ENCODE measurements around the gene C19orf44.
"Not testable (repeated sequence)": the region's sequence is repeated elsewhere in the genome, so short reads cannot be mapped to it uniquely, and the experiment has no call there.

Gene C19orf44

DNA sequence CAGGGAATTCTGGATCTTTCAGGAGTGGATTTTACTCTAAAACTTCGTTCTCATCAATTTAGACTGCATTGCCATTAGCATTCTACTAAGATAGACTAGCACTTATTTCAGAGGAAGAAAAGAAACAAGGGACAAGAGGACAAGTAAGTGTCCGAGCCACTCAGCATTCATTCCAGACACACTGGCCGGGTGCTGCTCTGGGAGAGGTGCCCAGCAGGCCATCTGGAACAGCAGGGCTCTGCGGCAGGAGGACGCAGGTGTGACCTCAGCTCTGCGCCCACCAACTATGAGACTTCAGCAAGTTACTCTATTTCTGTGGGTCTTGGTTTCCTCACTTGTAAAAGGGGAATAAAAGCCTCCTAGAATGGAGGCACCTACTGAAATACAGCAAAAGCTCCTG lies 28.6 kb upstream of the C19orf44 start:
- DNase-seq (ENCODE audit: low read depth), result no peak

DNA sequence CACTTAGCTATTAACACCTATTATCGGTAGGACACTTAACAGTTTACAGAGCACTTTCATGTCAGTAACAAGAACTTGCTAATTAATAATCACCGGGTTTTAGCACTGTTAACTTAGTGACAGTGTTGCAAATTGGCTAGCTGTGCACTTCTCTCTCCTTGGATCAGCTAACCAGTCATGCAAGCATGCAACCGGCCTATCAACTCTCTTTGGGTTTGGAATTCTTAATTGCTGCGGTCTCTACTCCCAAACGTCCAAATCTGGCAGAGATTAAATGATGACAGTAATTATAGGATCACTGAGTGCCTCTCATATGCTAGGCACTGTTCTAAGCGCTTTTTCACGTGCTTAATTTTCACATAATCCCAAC lies 25.7 kb upstream of the C19orf44 start:
- DNase-seq (ENCODE audit: low read depth), result no peak

DNA sequence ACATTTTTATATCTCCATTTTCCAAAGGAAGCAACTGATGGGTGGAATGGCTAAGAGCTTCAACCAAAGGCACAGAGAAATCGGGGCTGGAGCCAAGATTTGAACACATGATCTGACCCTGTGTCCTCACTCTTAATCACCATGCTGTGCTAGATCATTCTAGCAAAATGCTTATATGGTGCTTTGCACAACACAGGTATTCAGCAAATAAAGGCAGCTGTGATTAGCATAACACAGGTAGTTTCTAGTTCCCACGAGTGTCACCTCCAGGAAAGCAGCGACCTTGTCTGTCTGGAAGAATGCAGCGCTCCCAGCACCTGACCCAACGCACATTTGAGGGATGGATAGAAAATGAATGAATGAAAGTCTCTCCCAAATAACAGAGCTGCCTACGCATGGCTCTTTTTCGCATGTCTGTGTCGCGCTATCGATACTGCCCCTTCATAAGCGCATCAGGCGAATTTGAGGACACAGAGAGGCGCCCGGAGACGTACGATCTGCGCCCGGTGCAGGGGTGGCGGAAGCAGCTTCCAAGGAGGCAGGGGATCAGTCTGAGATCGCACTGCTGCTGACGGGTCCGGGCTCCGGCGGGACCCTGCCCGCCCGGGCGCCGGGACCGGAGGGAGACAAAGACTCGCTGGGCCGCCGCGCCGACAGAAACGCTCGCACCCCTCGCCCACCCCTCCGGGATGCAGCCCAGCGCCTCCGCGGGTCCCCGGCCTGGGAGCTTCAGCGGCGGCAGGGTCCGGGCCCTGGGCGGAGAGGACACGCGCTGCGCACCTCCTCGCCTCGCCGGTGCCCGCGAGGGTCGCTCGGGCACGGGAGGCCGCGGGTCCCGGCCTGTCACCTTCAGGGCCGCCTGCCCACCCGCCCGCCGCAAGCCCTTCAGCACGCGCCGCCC lies 25.0 kb upstream of the C19orf44 start:
- no peak for DNase-seq (ENCODE audit: low read depth)

DNA sequence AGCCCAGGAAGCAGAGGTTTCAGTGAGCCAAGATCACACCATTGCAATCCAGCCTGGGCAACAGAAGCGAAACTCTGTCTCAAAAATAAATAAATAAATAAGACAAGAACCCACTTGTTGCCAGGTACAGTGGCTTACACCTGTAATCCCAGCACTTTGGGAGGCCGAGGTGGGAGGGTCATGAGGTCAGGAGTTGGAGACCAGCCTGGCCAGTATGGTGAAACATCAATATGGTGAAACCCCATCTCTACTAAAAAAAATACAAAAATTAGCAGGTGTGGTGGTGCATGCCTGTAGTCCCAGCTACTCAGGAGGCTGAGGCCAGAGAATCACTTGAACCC lies 23.7 kb upstream of the C19orf44 start:
- DNase-seq (ENCODE audit: low read depth), result not testable (repeated sequence)

DNA sequence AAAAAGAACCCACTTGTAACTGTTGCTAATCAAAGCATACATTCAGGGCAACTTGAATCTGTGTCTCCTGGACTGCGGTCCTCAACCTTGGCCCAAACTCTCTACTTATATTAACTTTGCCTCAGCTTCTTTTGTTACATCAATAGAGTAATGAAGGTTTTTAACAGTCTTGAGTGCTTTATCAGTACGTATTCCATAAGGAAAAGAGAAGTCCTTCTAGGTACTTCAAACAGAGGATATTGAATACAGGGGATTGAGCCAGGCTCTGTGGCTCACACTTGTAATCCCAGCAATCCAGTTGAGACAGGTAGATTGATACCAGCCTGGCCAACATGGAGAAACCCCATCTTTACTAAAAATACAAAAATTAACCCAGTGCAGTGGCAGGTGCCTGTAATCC lies 23.2 kb upstream of the C19orf44 start:
- no peak for DNase-seq (ENCODE audit: low read depth)

- DNase-seq (ENCODE audit: low read depth), result no peak
These were observed 22.3 kb upstream of the C19orf44 start for GRCh38 chr19:16473875-16474392.

GRCh38 chr19:16476401-16476800 lies 19.8 kb upstream of the C19orf44 start:
- DNase-seq (ENCODE audit: low read depth), result no peak

DNA sequence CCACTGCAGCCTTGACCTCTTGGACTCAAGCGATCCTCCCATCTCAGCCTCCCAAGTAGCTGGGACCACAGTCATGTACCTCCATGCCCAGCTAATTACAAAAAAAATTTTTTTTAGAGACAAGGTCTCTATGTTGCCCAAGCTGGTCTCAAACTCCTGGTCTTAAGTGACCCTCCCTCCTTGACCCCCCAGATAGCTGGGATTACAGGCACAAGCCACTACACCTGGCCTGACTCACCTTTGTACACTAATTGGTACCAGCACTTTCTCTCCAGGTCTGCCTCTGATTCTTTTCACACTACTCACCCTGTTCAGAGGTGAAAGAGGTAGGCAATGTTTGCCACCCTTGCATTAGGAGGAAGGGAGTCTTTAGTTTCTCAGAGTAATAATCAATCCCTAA lies 18.9 kb upstream of the C19orf44 start:
- no peak for DNase-seq (ENCODE audit: low read depth)

- no peak for DNase-seq (ENCODE audit: low read depth)
These were observed 13.4 kb upstream of the C19orf44 start for GRCh38 chr19:16482745-16483144.

GRCh38 chr19:16486476-16486875 lies 9.7 kb upstream of the C19orf44 start:
- not testable (repeated sequence) for DNase-seq (ENCODE audit: low read depth)

DNA sequence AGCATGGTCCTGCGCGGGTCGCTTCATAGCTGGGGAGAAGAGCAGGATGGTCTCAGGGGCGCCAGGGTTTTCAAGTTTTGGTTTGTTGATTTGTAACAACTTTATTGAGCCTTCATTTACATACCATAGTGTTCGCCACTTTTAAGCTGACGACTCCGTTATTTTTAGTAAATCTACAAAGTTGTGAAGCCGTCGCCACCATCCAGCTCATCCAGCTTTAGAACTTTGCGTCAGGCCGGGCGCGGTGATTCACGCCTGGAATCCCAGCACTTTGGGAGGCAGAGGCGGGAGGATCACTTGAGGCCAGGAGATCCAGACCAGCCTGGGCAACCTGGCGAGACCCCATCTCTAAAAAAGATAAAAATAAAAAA lies 404 bp downstream of the C19orf44 start:
- DNase-seq (ENCODE audit: low read depth), result peak; percentile 26

DNA sequence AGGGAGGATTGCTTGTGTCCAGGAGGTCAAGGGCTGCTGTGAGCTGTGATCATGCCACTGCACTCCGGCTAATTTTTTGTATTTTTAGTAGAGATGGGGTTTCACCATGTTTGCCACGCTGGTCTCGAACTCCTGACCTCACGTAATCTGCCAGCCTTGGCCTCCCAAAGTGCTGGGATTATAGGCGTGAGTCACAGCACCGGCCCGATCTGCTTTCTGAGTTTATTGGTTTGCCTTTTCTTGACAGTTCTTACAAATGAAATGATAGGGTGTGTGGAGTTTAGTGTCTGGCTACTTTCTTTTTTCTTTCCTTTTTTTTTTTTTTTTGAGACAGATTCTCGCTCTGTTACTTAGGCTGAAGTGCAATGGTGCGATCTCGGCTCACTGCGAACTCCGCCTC lies 848 bp downstream of the C19orf44 start:
- no peak for DNase-seq (ENCODE audit: low read depth)

DNA sequence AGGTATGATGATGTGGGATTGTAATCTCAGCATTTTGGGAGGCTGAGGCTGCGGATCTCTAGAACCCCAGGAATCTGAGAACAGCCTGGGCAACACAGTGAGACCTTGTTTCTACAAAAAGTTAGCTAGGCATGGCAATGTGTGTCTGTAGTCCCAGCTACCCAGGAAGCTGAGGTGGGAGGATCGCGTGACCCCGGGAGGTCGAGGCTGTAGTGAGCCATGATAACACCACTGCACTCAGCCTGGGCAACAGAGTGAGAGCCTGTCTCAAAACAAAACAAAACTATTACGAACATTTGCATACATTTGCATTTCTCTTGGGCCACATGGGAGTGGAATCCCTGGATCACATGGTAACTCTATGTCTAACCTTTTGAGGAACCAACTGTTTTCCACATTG lies 1.6 kb downstream of the C19orf44 start:
- DNase-seq (ENCODE audit: low read depth), result no peak

DNA sequence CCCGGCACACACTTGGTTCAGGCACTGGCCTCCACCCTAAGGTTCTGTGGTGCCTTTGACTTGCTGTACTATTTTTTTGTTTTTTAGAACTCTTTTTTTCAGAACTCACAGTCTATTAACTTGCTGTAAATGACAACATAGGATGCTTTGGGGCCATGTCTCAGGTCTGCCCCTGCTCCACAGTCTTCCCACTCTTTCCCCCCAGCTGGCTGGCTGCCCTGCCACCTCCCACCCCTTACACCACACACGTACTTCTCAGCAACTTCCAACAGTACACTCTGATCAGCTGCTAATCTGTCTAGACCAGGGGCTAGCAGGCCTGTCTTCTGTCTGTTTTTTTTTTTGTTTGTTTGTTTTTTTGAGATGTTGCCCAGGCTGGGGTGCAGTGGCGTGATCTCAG lies 8.1 kb downstream of the C19orf44 start:
- no peak for DNase-seq (ENCODE audit: low read depth)

DNA sequence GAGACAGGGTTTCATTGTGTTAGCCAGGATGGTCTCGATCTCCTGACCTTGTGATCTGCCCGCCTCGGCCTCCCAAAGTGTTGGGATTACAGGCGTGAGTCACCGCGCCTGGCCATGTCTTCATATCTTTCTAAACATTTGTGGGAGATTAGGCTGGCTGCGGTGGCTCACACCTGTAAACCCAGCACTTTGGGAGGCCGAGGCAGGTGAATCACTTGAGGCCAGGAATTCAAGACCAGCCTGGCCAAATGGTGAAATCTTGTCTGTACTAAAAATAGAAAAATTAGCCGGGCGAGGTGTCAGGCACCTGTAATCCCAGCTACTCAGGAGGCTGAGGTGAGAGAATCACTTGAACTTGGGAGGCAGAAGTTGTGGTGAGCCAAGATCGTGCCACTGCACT lies 10.0 kb downstream of the C19orf44 start:
- not testable (repeated sequence) for DNase-seq (ENCODE audit: low read depth)

DNA sequence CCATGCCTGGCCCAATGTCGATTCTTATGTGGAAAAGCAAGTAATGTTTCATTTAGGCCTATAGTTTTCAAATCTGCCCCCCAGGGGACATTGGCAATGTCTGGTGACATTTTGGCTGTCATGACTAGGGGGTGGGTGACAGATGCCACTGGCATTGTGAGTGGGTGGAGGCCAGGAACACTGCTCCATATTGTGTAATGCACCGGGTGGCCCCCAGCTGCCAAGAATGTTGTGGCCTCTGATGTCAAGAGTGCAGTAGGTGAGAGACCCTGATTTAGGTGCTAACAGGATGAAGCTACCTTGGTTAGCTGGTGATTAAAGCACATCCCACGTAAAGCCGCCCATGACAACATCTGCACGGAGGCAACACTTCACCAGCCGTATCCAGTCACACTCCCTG lies 10.8 kb downstream of the C19orf44 start:
- DNase-seq (ENCODE audit: low read depth), result no peak

DNA sequence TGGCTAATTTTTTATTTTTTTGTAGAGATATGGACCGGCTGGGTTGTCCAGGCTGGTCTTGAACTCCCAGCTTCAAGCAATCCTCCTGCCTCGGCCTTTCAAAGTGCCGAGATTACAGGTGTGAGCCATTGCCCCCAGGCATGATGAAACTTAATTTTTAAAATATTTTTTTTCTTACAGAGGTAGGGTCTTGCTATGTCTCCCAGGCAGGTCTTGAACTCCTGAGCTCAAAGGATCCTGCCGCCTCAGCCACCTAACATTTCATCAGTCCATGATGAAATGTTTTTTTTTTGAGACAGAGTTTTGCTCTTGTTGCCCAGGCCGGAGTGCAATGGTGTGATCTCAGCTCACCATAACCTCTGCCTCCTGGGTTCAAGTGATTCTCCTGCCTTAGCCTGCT lies 12.4 kb downstream of the C19orf44 start:
- DNase-seq (ENCODE audit: low read depth), result no peak

DNA sequence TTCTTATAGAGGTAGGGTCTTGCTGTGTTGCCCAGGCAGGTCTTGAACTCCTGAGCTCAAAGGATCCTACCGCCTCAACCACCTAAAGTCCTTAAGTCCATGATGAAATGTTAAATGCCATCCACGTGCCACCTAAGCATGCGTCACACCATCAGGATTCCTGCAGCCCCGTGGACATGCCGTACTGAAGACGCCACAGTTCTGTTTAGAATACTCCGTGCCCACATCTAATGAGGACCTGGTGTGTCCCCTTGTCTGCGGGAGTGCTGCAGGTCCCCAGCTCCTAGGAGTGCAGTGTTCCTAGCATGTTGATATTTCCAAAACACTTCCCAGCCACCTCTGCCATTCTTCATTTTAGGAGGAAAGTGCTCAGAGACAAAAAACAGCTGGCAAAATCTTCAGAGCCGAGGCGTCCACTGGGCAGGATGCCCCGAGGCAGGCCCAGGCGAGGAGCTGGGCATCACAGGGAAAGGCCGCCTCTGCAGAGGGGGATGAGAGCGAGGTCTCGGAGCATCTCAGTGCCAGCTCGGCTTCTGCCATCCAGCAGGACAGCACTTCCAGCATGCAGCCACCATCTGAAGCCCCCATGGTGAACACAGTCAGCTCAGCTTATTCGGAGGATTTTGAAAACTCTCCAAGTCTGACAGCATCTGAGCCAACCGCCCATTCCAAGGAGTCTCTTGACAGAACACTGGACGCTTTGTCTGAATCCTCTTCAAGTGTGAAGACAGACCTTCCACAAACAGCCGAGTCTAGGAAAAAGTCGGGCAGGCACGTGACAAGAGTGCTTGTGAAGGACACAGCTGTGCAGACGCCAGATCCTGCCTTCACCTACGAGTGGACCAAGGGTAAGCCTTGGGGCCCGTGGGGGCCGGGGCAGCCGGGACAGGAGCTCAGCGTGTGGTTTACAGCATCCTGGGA lies 13.2 kb downstream of the C19orf44 start:
- no peak for DNase-seq (ENCODE audit: low read depth)

DNA sequence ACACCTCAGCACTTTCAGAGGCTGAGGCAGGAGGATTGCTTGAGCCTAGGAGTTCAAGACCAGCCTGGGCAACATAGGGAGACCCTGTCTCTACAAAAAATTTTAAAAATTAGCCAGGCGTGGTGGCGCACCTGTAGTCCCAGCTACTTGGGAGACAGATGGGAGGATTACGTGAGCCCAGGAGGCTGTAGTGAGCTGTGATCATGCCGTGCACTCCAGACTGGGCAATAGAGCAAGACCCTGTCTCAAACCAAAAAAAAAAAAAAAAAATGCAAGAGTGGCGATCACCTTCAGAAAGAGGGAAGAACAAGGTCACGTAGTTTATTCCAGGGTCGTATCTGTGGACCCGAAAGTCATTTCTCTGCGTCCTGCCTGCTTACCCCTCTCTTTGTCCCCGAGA lies 16.4 kb downstream of the C19orf44 start:
- not testable (repeated sequence) for DNase-seq (ENCODE audit: low read depth)

DNA sequence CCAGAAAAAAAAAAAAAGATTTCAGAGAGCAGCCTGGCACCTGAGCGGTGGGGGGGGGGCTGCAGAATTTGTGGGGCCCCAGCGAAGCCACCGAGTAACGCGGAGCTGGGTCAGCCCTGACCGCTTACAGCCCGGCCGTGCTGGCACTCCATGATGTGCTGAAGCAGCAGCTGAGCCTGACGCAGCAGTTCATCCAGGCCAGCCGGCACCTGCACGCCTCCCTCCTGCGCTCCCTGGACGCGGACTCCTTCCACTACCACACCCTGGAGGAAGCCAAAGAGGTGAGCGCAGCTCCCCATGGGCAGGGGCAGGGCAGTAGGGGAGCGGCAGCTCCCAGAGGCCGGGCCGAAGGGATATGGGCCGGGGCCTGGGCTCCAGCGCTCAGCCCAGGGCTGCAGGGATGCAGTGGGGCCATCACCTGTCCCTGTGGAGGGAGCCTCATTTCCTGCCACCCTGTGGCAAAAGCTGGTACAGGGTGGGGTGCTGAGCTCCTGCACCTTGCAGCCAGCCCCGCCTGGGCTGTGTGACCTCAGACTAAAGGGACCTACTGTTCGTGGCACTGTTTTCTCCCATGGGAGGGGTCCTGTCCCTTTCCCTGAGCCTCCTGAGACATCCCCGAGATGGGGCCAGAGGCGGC lies 18.3 kb downstream of the C19orf44 start:
- no peak for DNase-seq (ENCODE audit: low read depth)

DNA sequence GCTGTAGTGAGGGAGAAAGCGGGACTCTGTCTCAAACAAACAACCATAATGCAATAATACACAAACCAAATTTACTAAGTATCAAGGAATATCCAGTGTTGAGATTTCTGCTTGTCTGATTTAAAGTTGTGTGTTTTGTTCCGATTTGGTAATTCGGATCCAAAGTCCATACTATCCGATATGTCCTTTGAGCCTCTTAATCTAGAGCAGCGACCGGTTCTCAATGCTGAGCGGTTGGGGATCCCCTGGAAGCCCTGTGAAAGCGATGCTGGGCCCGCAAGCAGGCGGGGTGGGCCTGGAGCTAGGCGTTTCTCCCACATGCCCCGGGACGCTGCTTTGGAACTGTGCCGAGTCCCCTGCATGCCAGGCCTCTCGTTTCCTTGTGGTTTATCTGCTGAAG lies 20.2 kb downstream of the C19orf44 start:
- DNase-seq (ENCODE audit: low read depth), result no peak

GRCh38 chr19:16516923-16517610 lies 20.9 kb downstream of the C19orf44 start:
- no peak for DNase-seq (ENCODE audit: low read depth)

All from GM04503 (cell line).